GM21381 (cell line): Measurements from ENCODE around the gene TUBAL3.

Experiments used
- ATAC-seq: cut with Tn5 transposase; IDR thresholded peaks from one replicate; pipeline ENCODE4 v1.9.1; 2021; ENCODE audit warnings: mild to moderate bottlenecking, moderate library complexity; ENCODE audit not compliant: unreplicated experiment

The TUBAL3 gene

DNA sequence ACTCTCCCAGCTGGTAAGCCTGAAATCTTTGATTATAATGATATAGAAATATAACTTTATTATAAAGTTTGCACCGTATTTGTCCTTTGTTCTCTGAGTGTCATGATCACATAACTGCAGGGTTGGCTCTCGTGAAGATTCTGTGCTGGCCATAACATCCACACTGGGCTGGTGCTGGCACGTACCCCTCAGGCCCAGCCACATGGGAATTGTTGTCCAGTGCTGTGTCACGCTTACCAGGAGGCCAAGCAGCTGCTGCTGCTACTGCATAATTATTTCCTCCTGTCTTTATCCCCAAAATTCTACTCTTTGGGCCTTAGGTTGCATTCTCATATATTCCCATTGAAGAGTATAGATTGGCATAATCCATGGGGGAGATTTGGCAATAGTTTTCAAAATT lies 60.6 kb downstream of the TUBAL3 start:
- no peak for ATAC-seq

DNA sequence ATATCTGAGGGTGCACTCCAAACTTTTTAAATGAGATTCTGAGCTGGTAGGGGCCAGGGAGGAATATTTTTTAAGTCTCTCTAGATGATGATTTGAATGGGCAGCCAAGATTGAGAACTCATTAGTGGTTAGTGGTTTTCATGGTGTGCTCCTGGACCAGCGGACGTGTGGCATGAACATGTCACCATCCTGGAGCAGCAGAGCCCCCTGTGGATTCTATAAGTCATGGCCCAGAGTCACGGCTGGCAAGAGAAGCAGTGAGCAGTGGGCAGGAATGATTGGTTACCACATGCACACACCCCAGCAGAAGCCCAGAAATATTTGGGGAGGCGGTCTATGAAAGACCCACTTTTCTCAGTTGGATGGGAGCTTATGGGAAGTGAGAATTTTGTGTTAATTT lies 61.1 kb downstream of the TUBAL3 start:
- peak; percentile 64 for ATAC-seq
